Stimulated activated CD8-positive, alpha-beta memory T cell treated with anti-CD3 and anti-CD28 coated beads, Interleukin-7, amount 100 ng/mL, for 1 hour (primary cell): Measurements from ENCODE around the gene FTL.

Experiments
- DNase-seq, 2 donors: peaks; one replicate each; pipeline ENCODE4 v3.0.0-alpha.2; 2020; ENCODE audit warnings: low read depth in 2 of 2

The FTL gene

GRCh38 chr19:48991873-48992580 lies 26.9 kb downstream of the FTL start:
- DNase-seq, result no peak

GRCh38 chr19:48992581-48993174 lies 27.6 kb downstream of the FTL start:
- DNase-seq, result no peak

- peak; percentile 96 to 97 for DNase-seq
Measured at GRCh38 chr19:48993175-48994034, 28.3 kb downstream of the FTL start, which contains the start of the genes GYS1 and RUVBL2. Gene GYS1 (minus strand): TSS chr19:48993309. CDS start chr19:48993112, 197 bp downstream. Gene RUVBL2 (plus strand): TSS chr19:48993887. CDS start chr19:48993912, 25 bp downstream.

GRCh38 chr19:48994035-48994386 lies 28.9 kb downstream of the FTL start:
- DNase-seq, result no peak

GRCh38 chr19:48997972-48998371 lies 32.9 kb downstream of the FTL start:
- peak in 1 of 2 donors; percentile 23 for DNase-seq

GRCh38 chr19:48999481-49000325 lies 34.6 kb downstream of the FTL start:
- peak; percentile 40 to 43 for DNase-seq

GRCh38 chr19:49004133-49004532 lies 39.0 kb downstream of the FTL start:
- DNase-seq, result no peak

GRCh38 chr19:49004964-49005614 lies 40.0 kb downstream of the FTL start:
- no peak for DNase-seq

- DNase-seq, result no peak
Measured at GRCh38 chr19:49006905-49007304, 41.8 kb downstream of the FTL start.

GRCh38 chr19:49009828-49010227 lies 44.7 kb downstream of the FTL start:
- no peak for DNase-seq

GRCh38 chr19:49010453-49010852 lies 45.3 kb downstream of the FTL start:
- DNase-seq, result no peak

GRCh38 chr19:49011194-49011593 lies 46.1 kb downstream of the FTL start:
- no peak for DNase-seq

- no peak for DNase-seq
Measured at GRCh38 chr19:49014123-49014869, 49.2 kb downstream of the FTL start.

- no peak for DNase-seq
Measured at GRCh38 chr19:49014870-49015255, 49.8 kb downstream of the FTL start.

- DNase-seq, result no peak
Measured at GRCh38 chr19:49016067-49016839, 51.1 kb downstream of the FTL start.
